Activated T-cell treated with anti-CD3 and anti-CD28 coated beads, Interleukin-2, amount 50 U/mL, for 1 hour (primary cell): ENCODE data around the gene TICRR.
"Not testable (repeated sequence)": the region's sequence is repeated elsewhere in the genome, so short reads cannot be mapped to it uniquely, and the experiment has no call there.

Experiments used
- DNase-seq: peaks from one replicate; pipeline ENCODE4 v3.0.0-alpha.2; 2020

The TICRR gene, protein sequence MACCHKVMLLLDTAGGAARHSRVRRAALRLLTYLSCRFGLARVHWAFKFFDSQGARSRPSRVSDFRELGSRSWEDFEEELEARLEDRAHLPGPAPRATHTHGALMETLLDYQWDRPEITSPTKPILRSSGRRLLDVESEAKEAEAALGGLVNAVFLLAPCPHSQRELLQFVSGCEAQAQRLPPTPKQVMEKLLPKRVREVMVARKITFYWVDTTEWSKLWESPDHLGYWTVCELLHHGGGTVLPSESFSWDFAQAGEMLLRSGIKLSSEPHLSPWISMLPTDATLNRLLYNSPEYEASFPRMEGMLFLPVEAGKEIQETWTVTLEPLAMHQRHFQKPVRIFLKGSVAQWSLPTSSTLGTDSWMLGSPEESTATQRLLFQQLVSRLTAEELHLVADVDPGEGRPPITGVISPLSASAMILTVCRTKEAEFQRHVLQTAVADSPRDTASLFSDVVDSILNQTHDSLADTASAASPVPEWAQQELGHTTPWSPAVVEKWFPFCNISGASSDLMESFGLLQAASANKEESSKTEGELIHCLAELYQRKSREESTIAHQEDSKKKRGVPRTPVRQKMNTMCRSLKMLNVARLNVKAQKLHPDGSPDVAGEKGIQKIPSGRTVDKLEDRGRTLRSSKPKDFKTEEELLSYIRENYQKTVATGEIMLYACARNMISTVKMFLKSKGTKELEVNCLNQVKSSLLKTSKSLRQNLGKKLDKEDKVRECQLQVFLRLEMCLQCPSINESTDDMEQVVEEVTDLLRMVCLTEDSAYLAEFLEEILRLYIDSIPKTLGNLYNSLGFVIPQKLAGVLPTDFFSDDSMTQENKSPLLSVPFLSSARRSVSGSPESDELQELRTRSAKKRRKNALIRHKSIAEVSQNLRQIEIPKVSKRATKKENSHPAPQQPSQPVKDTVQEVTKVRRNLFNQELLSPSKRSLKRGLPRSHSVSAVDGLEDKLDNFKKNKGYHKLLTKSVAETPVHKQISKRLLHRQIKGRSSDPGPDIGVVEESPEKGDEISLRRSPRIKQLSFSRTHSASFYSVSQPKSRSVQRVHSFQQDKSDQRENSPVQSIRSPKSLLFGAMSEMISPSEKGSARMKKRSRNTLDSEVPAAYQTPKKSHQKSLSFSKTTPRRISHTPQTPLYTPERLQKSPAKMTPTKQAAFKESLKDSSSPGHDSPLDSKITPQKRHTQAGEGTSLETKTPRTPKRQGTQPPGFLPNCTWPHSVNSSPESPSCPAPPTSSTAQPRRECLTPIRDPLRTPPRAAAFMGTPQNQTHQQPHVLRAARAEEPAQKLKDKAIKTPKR (N-terminal part only)

DNA sequence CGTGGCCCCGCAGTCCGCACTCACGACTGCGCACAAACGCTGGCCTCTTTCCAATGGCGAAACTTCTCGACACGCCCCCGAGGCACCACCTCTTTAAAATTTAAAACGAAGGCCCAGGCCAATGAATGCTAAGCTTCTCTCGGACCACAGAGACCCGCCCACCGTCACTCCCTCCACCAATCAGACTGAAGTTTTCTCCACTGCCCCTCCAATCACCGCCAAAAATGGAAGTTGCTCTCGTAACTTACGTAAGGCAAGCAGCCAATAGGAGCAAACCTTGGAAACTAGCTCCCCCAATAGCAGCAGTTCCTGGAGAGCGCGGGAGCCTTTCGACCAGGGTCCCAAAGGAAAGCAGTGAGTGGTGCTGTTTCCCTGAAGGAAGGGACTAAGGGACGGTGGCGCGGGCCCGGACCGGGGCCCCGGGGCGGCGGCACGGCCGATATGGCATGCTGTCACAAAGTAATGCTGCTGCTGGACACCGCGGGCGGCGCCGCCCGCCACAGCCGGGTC lies at the start of gene TICRR:
TICRR (plus strand) TSS at position 324 of the 510 bp plus-strand sequence; CDS start at position 442, 118 bp downstream.
- DNase-seq, result peak; percentile 86

DNA sequence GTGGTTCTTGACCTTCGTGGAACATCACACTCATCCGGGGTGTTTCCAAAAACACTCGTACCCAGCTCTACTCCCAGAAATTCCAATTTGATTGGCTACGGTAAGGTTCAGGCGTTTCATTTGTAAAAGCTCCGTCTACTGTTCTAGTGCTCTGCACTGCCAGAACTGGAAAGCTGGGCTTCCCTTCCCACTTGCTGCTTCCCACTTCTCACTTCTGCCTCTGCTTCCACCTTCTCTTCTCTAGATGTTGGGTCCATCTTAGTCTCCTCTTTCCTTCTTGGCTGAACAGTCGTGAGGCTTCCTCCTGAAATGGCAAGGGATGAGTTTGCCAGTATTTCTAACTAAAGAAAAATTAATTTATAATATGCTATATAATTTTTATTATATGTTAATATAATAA lies 49.1 kb upstream of the TICRR start:
- DNase-seq, result no peak

DNA sequence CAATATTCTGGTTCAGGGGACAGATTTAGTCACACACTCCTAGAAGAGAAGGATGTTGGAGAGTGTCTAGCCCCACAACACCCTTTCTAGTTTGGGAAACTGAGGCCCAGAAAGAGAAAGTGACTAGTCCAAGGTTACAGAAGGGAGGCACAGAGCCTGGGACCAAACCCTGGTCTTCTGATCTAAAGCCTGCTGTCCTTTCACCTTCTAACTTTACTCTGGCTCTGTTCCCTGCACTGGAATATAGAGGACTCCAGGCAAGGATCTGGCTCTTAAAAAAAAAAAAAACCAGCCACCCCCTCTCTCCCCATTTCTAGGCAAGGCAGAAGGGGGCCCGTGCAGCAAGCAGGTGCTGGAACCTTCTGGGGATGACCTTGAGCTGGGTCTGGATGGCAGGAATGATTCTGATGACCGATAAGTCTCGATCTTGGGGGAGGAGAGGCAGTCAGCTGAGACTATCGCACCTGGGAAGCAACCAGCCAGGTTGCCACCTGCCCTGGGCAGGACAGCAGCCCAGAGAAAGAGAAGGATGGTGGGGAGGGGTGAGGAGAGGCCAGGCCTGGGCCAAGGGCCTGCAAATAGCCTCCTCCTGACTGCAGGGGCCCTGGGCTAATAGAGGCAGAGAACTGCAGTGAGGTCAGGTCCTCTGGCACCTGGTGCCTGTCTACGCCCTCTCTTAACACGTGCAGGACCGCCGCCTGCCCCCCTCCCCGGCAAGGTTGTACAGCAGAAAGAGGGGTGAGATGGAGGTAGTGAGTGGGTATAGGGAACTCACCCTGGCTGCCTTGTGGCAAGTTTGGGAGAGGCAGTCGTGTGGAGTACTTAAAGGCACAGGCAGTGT lies 48.4 kb upstream of the TICRR start:
- no peak for DNase-seq

DNA sequence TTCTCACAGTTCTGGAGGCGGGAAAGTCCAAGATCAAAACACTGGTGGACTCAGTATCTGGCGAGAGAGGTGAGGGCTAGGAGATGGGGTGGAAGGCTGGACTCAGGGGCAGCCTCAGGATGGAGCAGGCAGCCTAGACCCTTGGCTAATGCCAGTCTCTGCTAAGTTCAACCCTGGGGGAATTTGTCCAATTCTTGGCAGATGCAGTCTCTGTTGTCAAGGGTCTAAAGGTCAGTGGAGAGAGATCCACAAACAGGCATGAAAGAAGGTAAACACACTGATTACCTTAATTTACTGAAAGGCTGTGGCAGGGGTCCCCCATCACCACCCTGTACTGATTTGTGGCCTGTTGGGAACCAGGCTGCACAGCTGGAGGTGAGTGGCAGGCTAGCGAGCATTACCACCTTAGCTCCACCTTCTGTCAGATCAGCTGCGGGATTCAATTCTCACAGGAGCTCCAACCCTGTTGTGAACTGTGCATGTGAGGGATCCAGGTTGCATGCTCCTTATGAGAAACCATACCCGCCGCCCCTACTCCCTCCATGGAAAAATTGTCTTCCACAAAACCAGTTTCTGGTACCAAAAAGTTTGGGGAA lies 46.4 kb upstream of the TICRR start:
- DNase-seq, result no peak

DNA sequence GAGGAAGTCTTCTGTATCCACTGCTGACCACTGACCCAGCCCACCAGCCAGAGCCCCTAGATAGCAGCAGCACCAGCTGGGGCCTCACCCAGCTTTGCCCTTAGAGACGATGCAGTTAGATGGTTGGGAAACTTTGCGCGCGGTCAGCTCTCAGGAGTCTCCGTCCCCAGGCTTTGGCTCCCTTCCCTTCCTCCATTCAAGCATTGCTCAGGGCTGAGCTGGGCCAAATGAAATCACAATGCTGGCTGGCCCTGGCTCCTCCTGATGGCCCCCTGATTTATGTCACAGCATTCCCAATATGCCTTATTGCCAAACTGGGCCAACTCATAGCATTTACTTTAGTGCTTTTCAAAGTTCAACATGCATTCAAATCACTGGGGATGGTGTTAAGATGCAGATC lies 44.3 kb upstream of the TICRR start:
- no peak for DNase-seq

DNA sequence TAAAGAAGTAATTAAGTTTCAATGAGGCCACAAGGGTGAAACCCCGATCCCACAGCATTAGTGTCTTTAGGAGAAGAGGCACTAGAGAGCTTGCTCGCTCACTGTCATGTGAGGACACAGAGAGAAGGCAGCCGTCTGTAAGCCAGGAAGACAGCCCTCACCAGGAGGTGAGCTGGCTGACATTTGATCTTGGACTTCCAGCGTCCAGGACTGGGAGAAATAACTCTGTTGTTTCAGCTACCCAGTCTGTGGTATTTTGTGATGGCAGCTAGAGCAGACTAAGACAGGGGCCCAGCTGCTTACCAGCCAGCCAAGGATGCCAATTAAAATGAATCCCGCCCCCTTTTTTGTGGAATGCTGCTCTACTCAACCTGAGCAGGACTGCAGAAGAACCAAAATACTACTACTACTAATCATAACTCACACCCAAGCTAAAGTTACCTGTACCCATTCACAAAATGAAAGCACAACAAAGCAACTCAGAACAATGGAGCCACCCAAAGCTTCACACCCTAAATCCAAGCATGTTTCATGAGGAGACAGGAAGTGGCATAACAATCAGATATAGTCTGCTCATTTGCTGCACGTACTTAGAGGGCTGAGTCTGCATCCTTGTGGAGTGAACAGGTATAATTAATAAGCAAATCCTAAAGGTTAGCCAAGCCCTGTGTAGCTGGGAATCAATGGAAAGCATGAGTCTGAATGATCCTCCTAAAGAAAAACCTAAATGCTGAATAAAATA lies 43.3 kb upstream of the TICRR start:
- DNase-seq, result no peak

DNA sequence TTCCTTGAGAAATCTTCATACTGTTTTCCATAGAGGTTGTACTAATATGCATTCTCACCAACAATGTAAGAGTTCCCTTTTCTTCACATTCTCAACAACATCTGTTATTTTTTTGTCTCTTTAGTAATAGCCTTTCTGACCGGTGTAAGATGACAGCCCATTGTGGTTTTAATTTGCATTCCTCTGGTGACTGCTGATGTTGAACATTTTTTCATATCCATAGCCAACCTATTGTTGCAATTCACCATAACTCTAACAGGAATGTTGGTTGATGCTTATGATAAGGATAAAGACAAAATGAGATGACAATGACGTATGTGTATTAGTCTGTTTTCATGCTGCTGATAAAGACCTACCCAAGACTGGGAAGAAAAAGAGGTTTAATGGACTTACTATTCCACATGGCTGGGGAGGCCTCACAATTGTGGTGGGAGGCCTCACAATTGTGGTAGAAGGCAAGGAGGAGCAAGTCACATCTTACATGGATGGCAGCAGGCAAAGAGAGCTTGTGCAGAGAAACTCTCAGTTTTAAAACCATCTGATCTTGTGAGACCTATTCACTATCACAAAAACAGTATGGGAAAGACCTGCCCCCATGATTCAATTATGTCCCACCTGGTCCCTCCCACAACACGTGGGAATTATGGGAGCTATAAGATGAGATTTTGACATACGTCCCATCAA lies 41.3 kb upstream of the TICRR start:
- DNase-seq, result no peak

DNA sequence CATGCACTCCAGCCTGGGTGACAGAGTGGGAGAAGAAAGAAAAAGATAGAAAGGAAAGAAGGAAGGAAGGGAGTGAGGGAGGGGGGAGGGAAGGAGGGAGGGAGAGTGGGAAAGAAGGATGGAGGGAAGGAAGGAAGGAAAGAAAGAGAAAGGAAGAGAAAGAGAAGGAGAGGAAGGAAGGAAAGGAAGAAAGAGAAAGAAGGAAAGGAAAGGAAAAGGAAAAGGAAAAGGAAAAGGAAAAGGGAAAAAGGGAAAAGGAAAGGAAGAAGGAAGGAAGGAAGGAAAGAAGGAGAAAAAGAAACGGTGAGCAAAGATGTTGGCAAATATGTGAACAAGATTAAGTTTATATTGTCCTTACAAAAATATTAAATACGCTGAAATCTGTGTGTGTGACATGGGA lies 36.2 kb upstream of the TICRR start:
- DNase-seq, result no peak

DNA sequence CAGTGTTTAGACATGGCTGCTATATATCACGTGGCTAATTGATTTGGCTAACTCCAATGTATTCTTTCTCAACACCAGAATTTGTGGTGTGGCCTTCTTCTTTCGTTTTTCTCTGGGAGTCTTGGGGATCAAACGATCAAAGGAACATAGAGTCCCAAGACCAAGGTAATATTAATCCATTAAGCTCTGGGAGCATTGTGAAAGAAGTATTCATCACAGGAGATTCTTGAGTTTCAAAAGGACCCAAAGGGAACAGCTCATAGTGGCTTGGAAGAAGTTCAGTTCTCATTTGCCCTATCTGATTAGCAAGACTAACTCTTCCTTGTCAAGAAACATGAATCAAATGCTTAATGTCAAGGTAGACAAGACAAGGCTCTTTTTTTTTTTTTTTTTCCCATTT lies 32.9 kb upstream of the TICRR start:
- DNase-seq, result no peak

DNA sequence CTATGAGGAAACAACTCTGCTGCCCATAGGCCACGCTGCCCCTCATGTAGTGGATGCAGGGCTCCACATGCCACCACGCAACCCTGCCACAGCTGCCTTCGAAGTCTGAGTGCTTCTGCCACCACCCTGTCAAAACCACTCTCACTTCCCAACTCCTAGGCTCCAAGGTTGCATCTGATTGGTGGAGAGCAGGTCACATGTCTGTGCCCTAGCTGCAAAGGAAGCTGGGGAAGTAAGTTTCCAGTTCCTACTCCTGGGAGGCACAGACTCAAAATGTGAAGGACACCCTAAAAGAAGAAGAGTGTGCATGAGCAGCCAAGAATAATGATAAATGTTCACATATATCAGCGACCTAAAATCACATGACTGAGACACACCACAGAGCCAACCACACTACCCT lies 31.9 kb upstream of the TICRR start:
- no peak for DNase-seq

DNA sequence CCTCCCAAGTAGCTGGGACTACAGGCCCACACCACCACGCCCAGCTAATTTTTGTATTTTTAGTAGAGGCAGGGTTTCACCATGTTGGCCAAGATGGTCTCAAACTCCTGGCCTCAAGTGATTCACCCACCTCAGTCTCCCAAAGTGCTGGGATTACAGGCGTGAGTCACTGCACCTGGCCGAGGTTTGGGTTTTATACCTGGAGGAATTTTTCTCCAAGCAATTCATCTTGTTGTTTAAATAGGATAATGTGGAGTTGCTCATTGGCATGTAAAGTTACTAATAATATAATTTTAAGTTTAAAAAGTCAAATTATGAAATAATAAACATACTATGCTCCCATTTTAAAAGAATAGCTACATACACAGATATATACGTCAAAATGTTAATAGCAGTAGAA lies 26.1 kb upstream of the TICRR start:
- DNase-seq, result not testable (repeated sequence)

DNA sequence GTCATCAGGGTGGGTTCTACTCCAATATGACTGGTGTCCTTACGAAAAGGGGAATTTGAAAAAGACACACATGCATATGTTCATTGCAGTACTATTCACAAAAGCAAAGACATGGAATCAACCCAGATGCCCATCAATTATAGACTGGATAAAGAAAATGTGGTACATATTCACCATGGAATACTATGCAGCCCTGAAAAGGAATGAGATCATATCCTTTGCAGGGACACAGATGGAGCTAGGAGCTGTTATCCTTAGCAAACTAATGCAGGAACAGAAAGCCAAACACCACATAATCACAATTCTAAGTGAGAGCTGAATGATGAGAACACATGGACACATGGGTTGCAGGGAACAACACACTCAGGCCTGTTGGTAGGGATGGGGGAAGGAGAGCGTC lies 24.8 kb upstream of the TICRR start:
- DNase-seq, result no peak

DNA sequence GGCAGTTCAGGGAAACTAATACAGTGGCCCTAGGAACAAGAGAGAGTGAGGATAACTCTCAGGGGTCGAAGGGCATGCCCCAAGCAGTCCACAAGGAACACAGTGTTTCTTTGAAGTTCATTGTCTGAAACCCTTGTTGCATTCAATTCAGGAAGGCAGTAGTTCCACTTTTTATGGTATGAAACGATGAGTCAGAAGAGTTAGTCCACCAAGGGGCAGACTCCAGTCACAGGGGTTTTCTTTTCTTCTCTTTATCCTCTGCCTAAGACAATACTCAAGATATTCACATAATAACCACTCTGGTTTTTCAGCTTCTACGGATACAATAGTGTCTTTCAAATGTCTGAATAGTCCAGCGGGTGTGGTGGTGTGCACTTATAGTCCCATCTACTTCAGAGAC lies 23.7 kb upstream of the TICRR start:
- DNase-seq, result no peak

DNA sequence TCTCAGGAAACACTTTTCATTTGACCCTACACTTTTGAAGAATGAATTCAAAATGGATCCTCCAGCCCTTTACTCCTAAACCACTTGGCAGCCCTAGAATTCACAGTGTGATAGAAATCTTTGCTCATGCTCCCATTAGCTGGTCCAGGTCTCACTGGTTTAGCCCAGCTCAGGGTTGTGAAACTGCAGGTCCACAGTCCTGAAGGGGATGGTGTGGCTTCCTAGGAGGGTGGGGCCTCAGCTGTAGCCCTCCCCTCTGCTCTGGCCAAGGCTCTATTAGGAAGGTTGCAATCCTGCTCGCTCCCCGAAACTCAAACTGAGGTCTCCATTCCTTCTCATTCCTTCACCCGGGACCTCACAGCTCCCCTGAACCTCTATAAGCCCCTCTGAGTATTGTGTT lies 21.6 kb upstream of the TICRR start:
- no peak for DNase-seq

DNA sequence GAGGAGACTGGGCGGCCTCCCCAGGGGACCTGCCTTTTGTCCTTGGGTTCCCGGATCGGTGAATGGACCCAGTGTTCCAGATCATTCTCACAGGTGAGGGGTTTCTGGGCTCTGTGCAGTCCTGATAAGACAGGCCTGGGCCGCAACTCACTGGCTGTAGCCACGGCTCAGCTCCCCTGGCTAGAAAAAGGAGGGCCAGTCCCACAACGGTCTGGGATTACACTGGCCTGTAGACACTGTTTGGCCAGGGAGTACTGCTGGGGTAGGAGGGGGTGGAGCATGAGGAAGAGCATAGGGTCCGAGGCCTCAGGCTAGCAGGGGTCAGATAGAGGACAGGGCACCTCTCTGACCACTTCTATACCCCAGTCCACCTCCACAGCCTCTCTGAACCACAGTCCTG lies 21.0 kb upstream of the TICRR start:
- no peak for DNase-seq

DNA sequence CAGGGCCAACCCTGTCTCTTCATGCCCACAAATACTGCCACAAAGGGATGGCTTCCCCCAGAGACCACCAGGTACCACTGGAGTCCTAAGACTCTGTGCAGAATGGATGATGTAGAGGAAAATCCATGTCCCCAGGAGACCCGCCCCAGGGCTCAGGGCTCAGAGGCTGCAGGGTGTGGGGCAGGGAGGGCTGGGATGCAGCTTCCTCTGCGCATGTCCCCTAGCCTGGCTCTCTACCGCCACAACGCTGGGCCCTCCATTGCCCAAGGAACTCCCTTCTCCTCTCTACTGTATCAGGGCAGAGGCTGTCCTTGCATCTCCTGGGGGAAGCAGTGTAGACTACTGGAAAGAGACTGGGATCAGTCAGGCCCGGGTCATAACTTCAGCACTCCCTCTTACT lies 19.5 kb upstream of the TICRR start:
- no peak for DNase-seq

DNA sequence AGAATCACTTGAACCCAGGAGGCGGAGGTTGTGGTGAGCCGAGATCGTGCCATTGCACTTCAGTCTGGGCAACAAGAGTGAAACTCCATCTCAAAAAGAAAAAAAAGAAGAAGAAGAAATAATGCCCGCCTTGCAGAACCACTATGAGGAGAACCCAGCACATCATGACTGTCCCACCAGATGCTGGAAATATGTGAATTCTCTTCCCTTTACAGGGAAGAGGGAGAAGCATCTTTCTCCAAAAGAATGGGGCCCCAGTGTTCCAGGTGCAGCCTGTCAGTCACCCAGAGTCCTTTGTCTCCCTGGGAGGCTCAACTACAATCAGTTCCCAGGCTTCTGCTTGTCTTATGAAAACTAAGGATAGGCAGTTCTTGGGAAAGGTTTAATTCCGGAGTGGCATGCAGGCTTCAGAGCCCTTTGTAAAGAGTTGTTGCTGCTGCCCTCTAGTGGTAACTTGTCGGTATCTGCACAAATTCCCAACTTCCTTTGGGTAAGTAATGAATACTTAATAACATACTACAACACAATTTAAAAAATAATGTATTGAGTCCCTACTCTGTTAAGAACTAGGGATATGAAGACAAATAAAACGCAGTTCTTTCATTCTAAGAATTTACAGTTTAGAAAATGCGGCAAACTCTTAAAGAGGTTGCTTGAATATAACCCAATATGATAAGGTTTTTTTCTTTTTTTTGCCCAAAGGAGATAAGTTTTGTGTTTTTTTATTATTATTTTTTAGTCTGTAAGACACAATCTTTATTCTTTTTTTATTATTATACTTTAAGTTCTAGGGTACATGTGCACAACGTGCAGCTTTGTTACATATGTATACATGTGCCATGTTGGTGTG lies 18.6 kb upstream of the TICRR start:
- DNase-seq, result no peak

DNA sequence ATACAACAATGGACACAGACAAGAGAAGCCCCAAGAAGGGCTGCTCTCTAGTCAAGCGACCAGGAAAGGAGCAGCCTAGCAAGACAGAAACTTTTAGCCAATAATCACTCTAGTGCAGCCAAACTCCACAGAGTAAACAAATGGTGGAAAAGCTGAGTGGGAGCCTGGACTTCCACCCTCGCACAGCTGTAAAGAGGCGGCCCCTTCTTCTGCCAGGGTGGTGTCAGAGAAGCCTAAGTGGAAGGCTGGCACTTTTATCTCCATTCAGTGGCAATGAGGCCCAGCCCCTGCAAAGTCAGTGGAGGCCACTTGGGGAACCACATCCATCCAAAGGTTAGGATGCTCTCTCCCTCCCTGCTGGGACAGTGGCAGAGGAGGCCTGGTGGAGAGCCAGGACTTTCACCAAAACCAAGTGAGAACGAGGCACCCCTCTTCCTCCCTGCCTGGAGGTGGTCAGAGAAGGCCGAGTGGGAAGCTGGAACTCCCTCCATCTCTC lies 15.5 kb upstream of the TICRR start:
- DNase-seq, result no peak

DNA sequence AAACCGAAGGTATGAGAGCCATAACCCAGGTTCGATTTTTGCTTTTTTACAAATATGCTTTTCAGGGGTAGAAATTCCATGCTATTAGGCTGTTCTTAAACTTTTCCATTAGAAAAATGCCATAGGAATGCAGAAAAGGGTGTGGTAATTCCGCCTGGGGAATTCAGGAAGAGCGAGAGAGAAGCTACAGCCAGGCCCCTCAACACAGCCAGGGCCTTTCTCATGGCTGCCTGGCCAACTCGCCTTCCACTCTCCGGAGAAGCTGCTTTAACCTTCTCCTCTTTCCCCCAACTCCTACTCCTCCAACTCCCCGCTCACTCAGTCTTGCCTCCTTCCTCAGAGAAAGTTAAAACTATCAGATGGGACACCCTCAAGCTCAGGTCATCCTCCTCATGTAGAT lies 9.1 kb upstream of the TICRR start:
- no peak for DNase-seq
